Measurements from ENCODE around the gene FANCG. TPM values are rescaled to one million over a fixed set of nuclear protein-coding genes. Genes with fewer than 3 reads are reported as not detected.
A peak's percentile ranks its signal among the peaks of the same experiment; 100 is the strongest.

FANCG gene
- total and polyA plus RNA-seq, 2 of the 8 experiments (the other 6 are each of a cell fraction or from before 2014, with no cell fraction given) = 66.6 to 87.1 TPM

DNA sequence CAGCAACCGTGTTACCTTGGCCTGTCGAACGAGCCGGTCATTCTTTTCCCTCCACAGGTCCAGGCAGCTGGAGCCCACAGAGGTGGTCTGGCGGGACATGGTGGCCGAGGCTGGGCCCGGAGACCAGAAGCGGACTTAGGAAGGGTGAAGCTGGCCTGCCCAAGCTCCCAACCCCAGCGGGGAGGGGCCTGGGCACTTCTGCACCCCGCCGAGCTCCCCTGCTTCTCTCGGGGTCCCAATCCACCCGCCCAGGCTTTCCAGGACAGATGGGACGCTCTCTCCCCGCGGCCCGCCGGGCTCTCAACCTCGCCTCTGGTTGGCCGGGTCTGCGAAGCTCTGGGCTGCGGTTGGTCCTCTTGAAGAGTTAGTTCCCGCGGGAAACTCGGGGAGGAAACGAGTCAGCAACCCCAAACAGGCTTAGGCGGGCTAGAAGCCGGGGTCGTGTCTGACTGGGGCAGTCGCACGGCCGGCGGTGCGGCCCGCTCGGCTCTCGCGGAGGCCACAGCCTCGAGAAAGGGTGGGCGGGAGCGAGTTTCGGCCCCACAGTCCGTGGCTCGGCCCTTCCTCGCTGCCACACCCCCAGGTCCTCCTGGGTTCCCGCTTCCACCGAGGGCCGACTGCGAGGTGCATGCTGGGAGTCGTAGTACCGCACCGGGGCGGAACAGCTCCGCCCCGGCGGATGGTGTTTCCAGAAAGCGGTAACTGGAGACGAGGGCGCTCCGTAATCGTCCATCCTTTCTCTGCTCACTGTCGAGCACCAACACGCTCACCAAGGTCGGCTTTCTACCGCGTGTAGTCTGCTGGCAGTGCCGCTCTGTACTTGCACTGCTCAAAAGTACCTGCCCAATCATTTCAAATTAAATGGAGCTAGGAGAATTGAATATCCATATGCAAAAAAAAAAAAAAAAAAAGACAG lies at the start of gene FANCG (continued):
- TF ChIP-seq PHF8 (conservative IDR thresholded peaks at IDR 0.05; ENCODE audit: low read depth, low read length) (peak; percentile 86), SIX5 (IDR thresholded peaks at IDR 0.05; ENCODE audit: low read depth, low read length) (peak; percentile 54), NANOG (IDR thresholded peaks at IDR 0.05; ENCODE audit: insufficient read depth, low read depth, low read length, poor library complexity, severe bottlenecking) (no peak)

Data from H1 (cell line).